HepG2 (cell line): ENCODE results near the gene ANKRD11. TPM values are rescaled to one million over a fixed set of nuclear protein-coding genes. Genes with fewer than 3 reads are reported as not detected.

ENCODE experiments used
- AHR ChIP-seq: IDR thresholded peaks from 2 replicates; pipeline ENCODE4 v1.6.1; 2018; ENCODE audit warnings: missing genetic modification reagents, missing compliant biosample characterization
- ARHGAP35 ChIP-seq: sonication (generic); formaldehyde crosslinking; IDR thresholded peaks from 2 replicates; pipeline ENCODE4 v1.9.0; 2022; ENCODE audit warnings: mild to moderate bottlenecking, inconsistent platforms, moderate library complexity, missing genetic modification reagents, borderline replicate concordance
- ARNT2 ChIP-seq: sonication (generic); formaldehyde crosslinking; IDR thresholded peaks from 2 replicates; pipeline ENCODE4 v1.8.0; 2022; ENCODE audit warnings: mild to moderate bottlenecking, low read depth, missing genetic modification reagents, moderate library complexity
- CAMTA2 ChIP-seq: sonication (generic); formaldehyde crosslinking; IDR thresholded peaks from 2 replicates; pipeline ENCODE4 v1.4.0; 2020; ENCODE audit warnings: mild to moderate bottlenecking, missing genetic modification reagents, borderline replicate concordance
- CHCHD3 ChIP-seq: sonication (generic); formaldehyde crosslinking; IDR thresholded peaks from 2 replicates; pipeline ENCODE4 v1.8.0; 2022; ENCODE audit warnings: mild to moderate bottlenecking, missing genetic modification reagents, moderate library complexity
- DNMT3B ChIP-seq: conservative IDR thresholded peaks from 2 replicates; pipeline ENCODE4 v1.6.1; 2016; ENCODE audit warnings: missing biosample characterization, control low read depth
- ELF1 ChIP-seq: sonication (generic); formaldehyde crosslinking; IDR thresholded peaks from 2 replicates; pipeline ENCODE4 v1.4.0; 2020; ENCODE audit warnings: missing genetic modification reagents
- FOXO1 ChIP-seq: sonication (generic); formaldehyde crosslinking; IDR thresholded peaks from 2 replicates; pipeline ENCODE4 v1.4.0; 2020; ENCODE audit warnings: missing genetic modification reagents
- GABPB1 ChIP-seq: IDR thresholded peaks from 2 replicates; pipeline ENCODE4 v1.6.1; 2016; ENCODE audit warnings: mild to moderate bottlenecking, missing genetic modification reagents, moderate library complexity, missing compliant biosample characterization
- GATAD1 ChIP-seq: IDR thresholded peaks from 2 replicates; pipeline ENCODE4 v1.6.1; 2016; ENCODE audit warnings: missing genetic modification reagents, missing compliant biosample characterization
- HNF4A ChIP-seq: sonication (generic); formaldehyde crosslinking; IDR thresholded peaks from 2 replicates; pipeline ENCODE4 v1.4.0; 2020; ENCODE audit warnings: missing genetic modification reagents
- HOXA3 ChIP-seq: sonication (generic); formaldehyde crosslinking; IDR thresholded peaks from 2 replicates; pipeline ENCODE4 v1.5.0; 2020; ENCODE audit warnings: missing genetic modification reagents
- NBN ChIP-seq: fragments of 450-650 bp; conservative IDR thresholded peaks from 2 replicates; pipeline ENCODE4 v1.6.1; 2017
- SP5 ChIP-seq: IDR thresholded peaks from 2 replicates; pipeline ENCODE4 v1.6.1; 2016; ENCODE audit warnings: low read depth, borderline replicate concordance
- STAT5B ChIP-seq: sonication (generic); formaldehyde crosslinking; IDR thresholded peaks from 2 replicates; pipeline ENCODE4 v1.4.0; 2020; ENCODE audit warnings: missing genetic modification reagents
- THYN1 ChIP-seq: sonication (generic); formaldehyde crosslinking; IDR thresholded peaks from 2 replicates; pipeline ENCODE4 v1.8.1; 2023; ENCODE audit warnings: low read depth, mild to moderate bottlenecking, moderate library complexity, missing genetic modification reagents, borderline replicate concordance
- TMF1 ChIP-seq: sonication (generic); formaldehyde crosslinking; IDR thresholded peaks from 2 replicates; pipeline ENCODE4 v1.8.1; 2022; ENCODE audit warnings: low read depth, missing genetic modification reagents
- ZNF143 ChIP-seq: sonication (generic); formaldehyde crosslinking; IDR thresholded peaks from 2 replicates; pipeline ENCODE4 v1.4.0; 2020; ENCODE audit warnings: missing genetic modification reagents
- ZNF17 ChIP-seq: sonication (generic); formaldehyde crosslinking; IDR thresholded peaks from 2 replicates; pipeline ENCODE4 v1.5.0; 2020; ENCODE audit warnings: mild to moderate bottlenecking, missing genetic modification reagents
- ZNF256 ChIP-seq: sonication (generic); formaldehyde crosslinking; conservative IDR thresholded peaks from 2 replicates; pipeline ENCODE4 v1.4.0; 2020; ENCODE audit warnings: missing genetic modification reagents
- ZNF30 ChIP-seq: sonication (generic); formaldehyde crosslinking; IDR thresholded peaks from 2 replicates; pipeline ENCODE4 v1.5.0; 2020; ENCODE audit warnings: mild to moderate bottlenecking, missing genetic modification reagents
- ZNF329 ChIP-seq: sonication (generic); formaldehyde crosslinking; IDR thresholded peaks from 2 replicates; pipeline ENCODE4 v1.9.0; 2021; ENCODE audit warnings: low read depth, mild to moderate bottlenecking, missing genetic modification reagents
- ZNF552 ChIP-seq: sonication (generic); formaldehyde crosslinking; IDR thresholded peaks from 2 replicates; pipeline ENCODE4 v1.9.0; 2022; ENCODE audit warnings: missing genetic modification reagents, mild to moderate bottlenecking, borderline replicate concordance
- polyA plus RNA-seq, 8 experiments: library from polyadenylated mRNA; depleted of rRNA in 3 of 8; stranded (reverse) in 7 of 8; unstranded in 1 of 8; fragments of >200 nt; fragmentation: Illumina TruSeq in 4 of 8; extraction: Trizol in 4 of 8; gene quantifications; 2 replicates each; pipeline versions ENCODE4 v1.2.1 to v1.2.3, GENCODE V29; 2011 to 2016; ENCODE audit warnings: low read depth in 4 of 8, missing spikeins in 1 of 8, mixed read lengths in 1 of 8; ENCODE audit not compliant: insufficient read depth in 1 of 8
- total RNA-seq, 5 experiments: library from RNA; depleted of rRNA; stranded (reverse); fragments of >200 nt; fragmentation: Illumina TruSeq; extraction: Trizol; gene quantifications; 2 replicates each; pipeline ENCODE4 v1.2.3, GENCODE V29; 2016; ENCODE audit warnings: low read depth in 1 of 5
- TF ChIP-seq, protein P1 (sequence below): sonication (generic); formaldehyde crosslinking; IDR thresholded peaks from 2 replicates; pipeline ENCODE4 v1.4.0; 2020; ENCODE audit warnings: missing genetic modification reagents, mild to moderate bottlenecking, borderline replicate concordance
- TF ChIP-seq, protein P2 (sequence below): sonication (generic); IDR thresholded peaks from 2 replicates; pipeline ENCODE4 v1.6.1; 2016; ENCODE audit warnings: low read depth, borderline replicate concordance
- TF ChIP-seq, protein P3 (sequence below): IDR thresholded peaks from 2 replicates; pipeline ENCODE4 v1.6.1; 2016; ENCODE audit warnings: low read depth, borderline replicate concordance
- TF ChIP-seq, protein P4 (sequence below): IDR thresholded peaks from 2 replicates; pipeline ENCODE4 v1.6.1; 2016; ENCODE audit warnings: missing compliant biosample characterization, missing genetic modification reagents, borderline replicate concordance

Gene ANKRD11
- total and polyA plus RNA-seq, 2 of the 13 experiments (the other 11 are each of a cell fraction or from before 2014, with no cell fraction given), result 21.4 to 38.4 TPM

DNA sequence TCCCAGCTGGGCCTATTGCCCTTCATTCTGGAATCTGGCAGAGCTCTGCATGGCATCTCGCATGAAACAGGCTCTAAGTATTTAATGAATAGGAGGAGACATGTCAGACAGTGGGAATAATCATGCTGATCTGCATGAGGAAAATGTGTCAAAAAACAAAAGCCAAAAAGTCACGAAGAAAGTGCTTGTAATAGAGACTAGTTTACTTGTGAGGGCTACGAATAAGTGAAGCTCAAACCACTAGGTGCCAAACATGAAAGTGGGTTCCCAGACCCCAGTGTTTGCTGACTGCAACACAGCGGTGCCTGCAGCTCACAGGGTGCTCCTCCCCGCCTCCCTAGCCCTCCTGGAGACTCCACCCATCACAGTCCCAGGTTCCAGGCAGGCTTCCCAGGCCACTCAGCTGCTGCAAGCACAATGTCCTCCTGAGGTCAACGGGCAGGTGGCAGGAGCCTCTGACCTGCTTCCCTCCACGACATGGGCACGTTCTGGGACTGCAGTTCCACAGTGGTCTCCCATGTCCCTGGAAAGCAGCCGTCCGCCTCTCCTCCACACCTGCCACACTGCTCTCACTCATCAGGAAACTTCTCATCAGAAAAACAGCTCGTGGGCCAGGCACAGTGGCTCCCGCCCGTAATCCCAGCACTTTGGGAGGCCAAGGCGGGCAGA is 96.5 kb downstream of the ANKRD11 start (continued):
- TF ChIP-seq, protein P1, sequence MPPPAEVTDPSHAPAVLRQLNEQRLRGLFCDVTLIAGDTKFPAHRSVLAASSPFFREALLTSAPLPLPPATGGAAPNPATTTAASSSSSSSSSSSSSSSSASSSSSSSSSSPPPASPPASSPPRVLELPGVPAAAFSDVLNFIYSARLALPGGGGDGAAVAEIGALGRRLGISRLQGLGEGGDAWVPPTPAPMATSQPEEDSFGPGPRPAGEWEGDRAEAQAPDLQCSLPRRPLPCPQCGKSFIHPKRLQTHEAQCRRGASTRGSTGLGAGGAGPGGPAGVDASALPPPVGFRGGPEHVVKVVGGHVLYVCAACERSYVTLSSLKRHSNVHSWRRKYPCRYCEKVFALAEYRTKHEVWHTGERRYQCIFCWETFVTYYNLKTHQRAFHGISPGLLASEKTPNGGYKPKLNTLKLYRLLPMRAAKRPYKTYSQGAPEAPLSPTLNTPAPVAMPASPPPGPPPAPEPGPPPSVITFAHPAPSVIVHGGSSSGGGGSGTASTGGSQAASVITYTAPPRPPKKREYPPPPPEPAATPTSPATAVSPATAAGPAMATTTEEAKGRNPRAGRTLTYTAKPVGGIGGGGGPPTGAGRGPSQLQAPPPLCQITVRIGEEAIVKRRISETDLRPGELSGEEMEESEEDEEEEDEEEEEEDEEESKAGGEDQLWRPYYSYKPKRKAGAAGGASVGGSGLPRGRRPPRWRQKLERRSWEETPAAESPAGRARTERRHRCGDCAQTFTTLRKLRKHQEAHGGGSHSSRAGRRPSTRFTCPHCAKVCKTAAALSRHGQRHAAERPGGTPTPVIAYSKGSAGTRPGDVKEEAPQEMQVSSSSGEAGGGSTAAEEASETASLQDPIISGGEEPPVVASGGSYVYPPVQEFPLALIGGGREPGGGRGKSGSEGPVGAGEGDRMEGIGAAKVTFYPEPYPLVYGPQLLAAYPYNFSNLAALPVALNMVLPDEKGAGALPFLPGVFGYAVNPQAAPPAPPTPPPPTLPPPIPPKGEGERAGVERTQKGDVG (CRISPR knock-in tag), result no peak
- TF ChIP-seq CHCHD3 (CRISPR knock-in tag) (0 out of 2 replicates have a peak, but pooled peaks have one; percentile 20), DNMT3B (no peak), ZNF552 (CRISPR knock-in tag) (no peak), SP5 (CRISPR knock-in tag) (0 out of 2 replicates have a peak, but pooled peaks have one; percentile 41), ARNT2 (CRISPR knock-in tag) (no peak; the same call in 1 of the 2 replicates), FOXO1 (CRISPR knock-in tag) (0 out of 2 replicates have a peak, but pooled peaks have one; percentile 25), GABPB1 (peak; percentile 10; the same call in 1 of the 2 replicates), ARHGAP35 (no peak), STAT5B (CRISPR knock-in tag) (no peak), GATAD1 (CRISPR knock-in tag) (no peak), ZNF17 (CRISPR knock-in tag) (no peak), NBN (no peak), ZNF329 (CRISPR knock-in tag) (no peak), THYN1 (CRISPR knock-in tag) (no peak), AHR (CRISPR knock-in tag) (no peak), ZNF143 (CRISPR knock-in tag) (no peak), HNF4A (CRISPR knock-in tag) (peak; percentile 25; the same call in 1 of the 2 replicates), ZNF30 (CRISPR knock-in tag) (no peak), HOXA3 (CRISPR knock-in tag) (peak; percentile 64; the same call in 1 of the 2 replicates), CAMTA2 (no peak), ZNF256 (no peak), TMF1 (CRISPR knock-in tag) (no peak), ELF1 (CRISPR knock-in tag) (no peak)
- TF ChIP-seq, protein P2, sequence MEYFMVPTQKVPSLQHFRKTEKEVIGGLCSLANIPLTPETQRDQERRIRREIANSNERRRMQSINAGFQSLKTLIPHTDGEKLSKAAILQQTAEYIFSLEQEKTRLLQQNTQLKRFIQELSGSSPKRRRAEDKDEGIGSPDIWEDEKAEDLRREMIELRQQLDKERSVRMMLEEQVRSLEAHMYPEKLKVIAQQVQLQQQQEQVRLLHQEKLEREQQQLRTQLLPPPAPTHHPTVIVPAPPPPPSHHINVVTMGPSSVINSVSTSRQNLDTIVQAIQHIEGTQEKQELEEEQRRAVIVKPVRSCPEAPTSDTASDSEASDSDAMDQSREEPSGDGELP, result peak; percentile 52; the same call in 1 of the 2 replicates
- TF ChIP-seq, protein P3, sequence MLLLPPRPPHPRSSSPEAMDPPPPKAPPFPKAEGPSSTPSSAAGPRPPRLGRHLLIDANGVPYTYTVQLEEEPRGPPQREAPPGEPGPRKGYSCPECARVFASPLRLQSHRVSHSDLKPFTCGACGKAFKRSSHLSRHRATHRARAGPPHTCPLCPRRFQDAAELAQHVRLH (CRISPR knock-in tag), result no peak; the same call in 1 of the 2 replicates
- TF ChIP-seq, protein P4, sequence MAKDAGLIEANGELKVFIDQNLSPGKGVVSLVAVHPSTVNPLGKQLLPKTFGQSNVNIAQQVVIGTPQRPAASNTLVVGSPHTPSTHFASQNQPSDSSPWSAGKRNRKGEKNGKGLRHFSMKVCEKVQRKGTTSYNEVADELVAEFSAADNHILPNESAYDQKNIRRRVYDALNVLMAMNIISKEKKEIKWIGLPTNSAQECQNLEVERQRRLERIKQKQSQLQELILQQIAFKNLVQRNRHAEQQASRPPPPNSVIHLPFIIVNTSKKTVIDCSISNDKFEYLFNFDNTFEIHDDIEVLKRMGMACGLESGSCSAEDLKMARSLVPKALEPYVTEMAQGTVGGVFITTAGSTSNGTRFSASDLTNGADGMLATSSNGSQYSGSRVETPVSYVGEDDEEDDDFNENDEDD (CRISPR knock-in tag), result no peak
